H9 (cell line): ENCODE results near the gene CDC6. TPM values are rescaled to one million over a fixed set of nuclear protein-coding genes. Genes with fewer than 3 reads are reported as not detected.

ENCODE experiments used
- DNase-seq: peaks from one replicate; pipeline ENCODE4 v3.0.0-alpha.2; 2017
- H2AFZ ChIP-seq: one replicate; pipeline ENCODE4 v1.6.1; 2013; ENCODE audit warnings: mild to moderate bottlenecking, low read length, control low read depth, moderate library complexity
- H2AK5ac ChIP-seq: 2 replicates; pipeline ENCODE4 v1.6.1; 2013; ENCODE audit warnings: low read length, control low read depth, mixed read lengths; ENCODE audit not compliant: insufficient read length
- H2BK120ac ChIP-seq: one replicate; pipeline ENCODE4 v1.6.1; 2013; ENCODE audit warnings: low read depth, mild to moderate bottlenecking, low read length, control low read depth, inconsistent platforms; ENCODE audit not compliant: poor library complexity, severe bottlenecking
- H2BK12ac ChIP-seq: 2 replicates; pipeline ENCODE4 v1.6.1; 2013; ENCODE audit warnings: low read length, control low read depth, mixed read lengths, low read depth; ENCODE audit not compliant: insufficient read length
- H2BK15ac ChIP-seq: 2 replicates; pipeline ENCODE4 v1.6.1; 2013; ENCODE audit warnings: low read depth, low read length, control low read depth
- H2BK20ac ChIP-seq: one replicate; pipeline ENCODE4 v1.6.1; 2013; ENCODE audit warnings: low read depth, mild to moderate bottlenecking, low read length, control low read depth, inconsistent platforms; ENCODE audit not compliant: poor library complexity, severe bottlenecking
- H2BK5ac ChIP-seq: 2 replicates; pipeline ENCODE4 v1.6.1; 2013; ENCODE audit warnings: low read length, control low read depth, mixed read lengths; ENCODE audit not compliant: insufficient read length
- H3K14ac ChIP-seq: 2 replicates; pipeline ENCODE4 v1.6.1; 2013; ENCODE audit warnings: low read length, control low read depth; ENCODE audit not compliant: insufficient read depth
- H3K18ac ChIP-seq: 2 replicates; pipeline ENCODE4 v1.6.1; 2013; ENCODE audit warnings: low read depth, mild to moderate bottlenecking, mixed read lengths, low read length, control low read depth; ENCODE audit not compliant: insufficient read length
- H3K23ac ChIP-seq: 2 replicates; pipeline ENCODE4 v1.6.1; 2013; ENCODE audit warnings: low read length, control low read depth, mixed read lengths, low read depth; ENCODE audit not compliant: insufficient read length
- H3K23me2 ChIP-seq: 2 replicates; pipeline ENCODE4 v1.6.1; 2013; ENCODE audit warnings: low read depth, mild to moderate bottlenecking, mixed read lengths, low read length, control low read depth; ENCODE audit not compliant: insufficient read length, poor library complexity, severe bottlenecking
- H3K27ac ChIP-seq: 2 replicates; pipeline ENCODE4 v1.5.1; 2013; ENCODE audit warnings: low read length, control low read depth, mixed read lengths, low read depth; ENCODE audit not compliant: insufficient read length
- H3K27me3 ChIP-seq: 2 replicates; pipeline ENCODE4 v1.6.1; 2013; ENCODE audit warnings: low read length, control low read depth, inconsistent platforms; ENCODE audit not compliant: insufficient read depth
- H3K4ac ChIP-seq: 2 replicates; pipeline ENCODE4 v1.6.1; 2013; ENCODE audit warnings: low read depth, mild to moderate bottlenecking, control low read depth, inconsistent platforms, low read length, moderate library complexity
- H3K4me1 ChIP-seq: 2 replicates; pipeline ENCODE4 v1.6.1; 2013; ENCODE audit warnings: low read length, control low read depth, inconsistent platforms; ENCODE audit not compliant: insufficient read depth
- H3K4me2 ChIP-seq: 2 replicates; pipeline ENCODE4 v1.6.1; 2013; ENCODE audit warnings: low read length, control low read depth, mixed read lengths; ENCODE audit not compliant: insufficient read length, insufficient read depth
- H3K56ac ChIP-seq: 2 replicates; pipeline ENCODE4 v1.6.1; 2013; ENCODE audit warnings: low read depth, mild to moderate bottlenecking, mixed read lengths, low read length, control low read depth; ENCODE audit not compliant: insufficient read length
- H3K79me1 ChIP-seq: 2 replicates; pipeline ENCODE4 v1.6.1; 2013; ENCODE audit warnings: low read depth, mild to moderate bottlenecking, moderate library complexity, low read length, control low read depth, inconsistent platforms; ENCODE audit not compliant: insufficient read depth, poor library complexity, severe bottlenecking
- H3K79me2 ChIP-seq: 2 replicates; pipeline ENCODE4 v1.6.1; 2013; ENCODE audit warnings: low read length, control low read depth, inconsistent platforms; ENCODE audit not compliant: insufficient read depth
- H3K9ac ChIP-seq: 2 replicates; pipeline ENCODE4 v1.6.1; 2013; ENCODE audit warnings: low read length, control low read depth, mixed read lengths; ENCODE audit not compliant: insufficient read length; ENCODE audit errors: extremely low read depth
- H3K9me3 ChIP-seq: one replicate; pipeline ENCODE4 v1.6.1; 2013; ENCODE audit warnings: low read depth, low read length, inconsistent platforms; ENCODE audit not compliant: control insufficient read depth
- H3T11ph ChIP-seq: one replicate; pipeline ENCODE4 v1.6.1; 2013; ENCODE audit warnings: mild to moderate bottlenecking, low read length, control low read depth, inconsistent platforms
- H4K20me1 ChIP-seq: one replicate; pipeline ENCODE4 v1.6.1; 2013; ENCODE audit not compliant: control insufficient read depth, insufficient read length, insufficient read depth
- H4K5ac ChIP-seq: 2 replicates; pipeline ENCODE4 v1.6.1; 2013; ENCODE audit warnings: low read depth, mild to moderate bottlenecking, mixed read lengths, low read length, control low read depth; ENCODE audit not compliant: insufficient read length
- H4K8ac ChIP-seq: replicated peaks from 2 replicates; pipeline ENCODE4 v1.6.1; 2013; ENCODE audit warnings: low read length, control low read depth, mixed read lengths, low read depth; ENCODE audit not compliant: insufficient read length
- H4K91ac ChIP-seq: 2 replicates; pipeline ENCODE4 v1.6.1; 2013; ENCODE audit warnings: low read depth, mild to moderate bottlenecking, moderate library complexity, mixed read lengths, low read length, control low read depth; ENCODE audit not compliant: insufficient read length
- H3K27ac Mint-ChIP-seq, 3 experiments: 2 replicates in 2 of 3; 3 replicates in 1 of 3; pipeline ENCODE4 v1.8.0; 2020 to 2021; ENCODE audit warnings: mixed read lengths in 3 of 3, mild to moderate bottlenecking in 1 of 3, moderate library complexity in 1 of 3
- H3K27me3 Mint-ChIP-seq: 2 replicates; pipeline ENCODE4 v1.8.0; 2021; ENCODE audit warnings: low read depth, mild to moderate bottlenecking, moderate library complexity, mixed read lengths
- H3K36me3 Mint-ChIP-seq, 3 experiments: 2 replicates in 2 of 3; 3 replicates in 1 of 3; pipeline ENCODE4 v1.8.0; 2020 to 2021; ENCODE audit warnings: low read depth in 3 of 3, mixed read lengths in 3 of 3; ENCODE audit not compliant: insufficient read depth in 1 of 3
- H3K4me1 Mint-ChIP-seq, 2 experiments: 2 replicates each; pipeline ENCODE4 v1.8.0; 2020; ENCODE audit warnings: mixed read lengths in 2 of 2
- H3K4me3 Mint-ChIP-seq, 2 experiments: 2 replicates in 1 of 2; 3 replicates in 1 of 2; pipeline ENCODE4 v1.8.0; 2020 to 2021; ENCODE audit warnings: mild to moderate bottlenecking in 2 of 2, mixed read lengths in 2 of 2, moderate library complexity in 1 of 2
- H3K9me3 Mint-ChIP-seq, 2 experiments: 2 replicates in 1 of 2; 3 replicates in 1 of 2; pipeline ENCODE4 v1.8.0; 2020; ENCODE audit warnings: mild to moderate bottlenecking in 2 of 2, mixed read lengths in 2 of 2, moderate library complexity in 1 of 2
- WGBS: extraction: QIAGEN DNeasy Blood & Tissue Kit; methylation state at CpG from one replicate; pipeline ENCODE4 v1.1.7; 2013; ENCODE audit warnings: missing lambda C conversion rate, low lambda C conversion rate, mixed read lengths; ENCODE audit not compliant: insufficient read length; ENCODE audit errors: extremely low coverage; 5-methylcytosine and 5-hydroxymethylcytosine counted together
- total RNA-seq: library from RNA; stranded (reverse); gene quantifications from 2 replicates; pipeline ENCODE4 v1.2.1, GENCODE V29; 2021
- TF ChIP-seq, protein P1 (sequence below): fragments of 200-600 bp; sonication (generic); conservative IDR thresholded peaks from 3 replicates; pipeline ENCODE4 v1.8.0; 2021; ENCODE audit warnings: antibody characterized with exemption, mild to moderate bottlenecking

CDC6 gene
- total RNA-seq, 1 experiment from 2014 or later: 131 TPM

DNA sequence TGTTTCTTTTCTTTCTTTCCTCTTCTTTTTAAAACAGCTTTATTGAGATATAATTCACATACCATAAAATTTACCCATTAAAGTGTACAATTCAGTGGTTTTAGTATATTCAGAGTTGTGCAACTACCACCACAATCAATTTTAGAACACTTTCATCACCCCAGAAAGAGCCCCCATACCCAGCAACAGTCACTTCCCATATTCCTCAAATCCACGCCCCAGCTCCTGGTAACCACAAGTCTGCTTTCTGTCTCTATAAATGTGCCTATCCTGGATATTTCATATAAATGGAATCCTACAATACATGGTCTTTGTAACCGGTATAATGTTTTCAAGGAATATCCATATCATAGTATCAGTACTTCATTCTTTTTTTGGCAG, 40.7 kb downstream of the CDC6 start:
- Histone ChIP-seq H3K79me2 (peaks cover 3% of the 10 kb centered on the region; the same call in 1 of the 2 replicates), H3K9ac (no peak overlapping the region), H2BK5ac (no peak overlapping the region), H2AK5ac (no peak overlapping the region), H2AFZ (no peak overlapping the region), H2BK15ac (no peak overlapping the region), H2BK120ac (no peak overlapping the region), H4K5ac (no peak overlapping the region), H4K91ac (no peak overlapping the region), H3K23ac (no peak overlapping the region), H2BK12ac (no peak overlapping the region), H3K4me2 (no peak overlapping the region), H3K4me1 (no peaks in the 10 kb centered on the region; the same call in 1 of the 2 replicates), H3K27ac (no peak overlapping the region), H4K8ac (no peak overlapping the region), H4K20me1 (no peaks in the 10 kb centered on the region), H3K56ac (no peak overlapping the region), H3K23me2 (no peaks in the 10 kb centered on the region), H3K79me1 (no peaks in the 10 kb centered on the region), H3T11ph (no peak overlapping the region), H3K9me3 (no peaks in the 10 kb centered on the region), H3K14ac (no peak overlapping the region), H3K18ac (no peak overlapping the region), H3K27me3 (no peaks in the 10 kb centered on the region), H2BK20ac (no peak overlapping the region), H3K4ac (no peak overlapping the region)
- peaks cover 6 to 8% (median 7%) of the 10 kb centered on the region in 3 experiments for H3K36me3 Mint-ChIP-seq
- H3K27me3 Mint-ChIP-seq: peaks cover 22% of the 10 kb centered on the region
- H3K4me1 Mint-ChIP-seq: peaks cover 8 to 18% of the 10 kb centered on the region in 2 experiments
- no peak overlapping the region for H3K4me3 Mint-ChIP-seq
- WGBS: no CpG with 5 or more reads among the region's 2 CpGs
- no peaks in the 10 kb centered on the region for H3K9me3 Mint-ChIP-seq
- TF ChIP-seq, protein P1, sequence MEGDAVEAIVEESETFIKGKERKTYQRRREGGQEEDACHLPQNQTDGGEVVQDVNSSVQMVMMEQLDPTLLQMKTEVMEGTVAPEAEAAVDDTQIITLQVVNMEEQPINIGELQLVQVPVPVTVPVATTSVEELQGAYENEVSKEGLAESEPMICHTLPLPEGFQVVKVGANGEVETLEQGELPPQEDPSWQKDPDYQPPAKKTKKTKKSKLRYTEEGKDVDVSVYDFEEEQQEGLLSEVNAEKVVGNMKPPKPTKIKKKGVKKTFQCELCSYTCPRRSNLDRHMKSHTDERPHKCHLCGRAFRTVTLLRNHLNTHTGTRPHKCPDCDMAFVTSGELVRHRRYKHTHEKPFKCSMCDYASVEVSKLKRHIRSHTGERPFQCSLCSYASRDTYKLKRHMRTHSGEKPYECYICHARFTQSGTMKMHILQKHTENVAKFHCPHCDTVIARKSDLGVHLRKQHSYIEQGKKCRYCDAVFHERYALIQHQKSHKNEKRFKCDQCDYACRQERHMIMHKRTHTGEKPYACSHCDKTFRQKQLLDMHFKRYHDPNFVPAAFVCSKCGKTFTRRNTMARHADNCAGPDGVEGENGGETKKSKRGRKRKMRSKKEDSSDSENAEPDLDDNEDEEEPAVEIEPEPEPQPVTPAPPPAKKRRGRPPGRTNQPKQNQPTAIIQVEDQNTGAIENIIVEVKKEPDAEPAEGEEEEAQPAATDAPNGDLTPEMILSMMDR: no peak
- no peak overlapping the region for H3K27ac Mint-ChIP-seq
- no peak for DNase-seq
